Anterior cingulate cortex (tissue), 58 donors: Measurements from ENCODE around the gene ACTL7A.
A peak's percentile ranks its signal among the peaks of the same experiment; 100 is the strongest.

Source experiments
- DNase-seq, 58 donors: peaks; one replicate each; lab custom pipeline; 2025; lab: John Stamatoyannopoulos, UW

ACTL7A gene

DNA sequence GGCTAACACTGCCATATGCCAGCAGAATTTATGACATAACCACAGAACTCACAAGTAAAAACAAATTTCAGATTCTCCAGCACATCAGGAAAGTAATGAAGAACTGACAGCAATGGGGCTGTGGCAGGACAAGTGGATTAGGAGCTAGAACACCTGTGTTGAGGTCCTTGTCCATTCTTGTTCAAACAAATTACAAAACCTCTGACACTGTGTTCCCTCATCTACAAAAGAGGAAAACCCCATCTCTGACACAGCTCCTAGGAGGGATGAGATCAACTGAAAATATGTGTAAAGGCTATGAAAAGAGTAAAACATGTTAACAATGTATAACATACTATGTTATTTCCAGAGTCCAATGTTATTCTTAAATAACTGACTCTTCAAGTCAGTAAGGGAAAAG, 48.3 kb downstream of the ACTL7A start:
- DNase-seq = no peak

DNA sequence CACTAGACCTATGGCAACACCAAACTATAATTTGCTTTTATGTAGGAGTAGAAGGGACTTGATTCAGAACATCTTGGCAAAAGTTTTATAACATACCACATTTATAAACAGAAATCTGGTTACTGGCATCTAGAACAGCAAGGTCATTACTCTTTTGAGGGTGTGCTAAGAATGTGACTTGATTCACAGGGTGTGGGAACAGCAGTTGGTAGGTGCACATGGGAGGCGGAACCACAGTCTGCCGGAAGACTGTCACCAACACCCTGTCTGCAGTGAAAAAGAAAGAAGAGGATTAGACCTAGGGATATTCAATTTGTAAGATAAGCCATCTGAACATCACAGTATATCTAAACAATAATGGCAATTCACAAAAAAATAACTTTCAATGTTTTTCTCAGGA, 48.8 kb downstream of the ACTL7A start:
- DNase-seq = peak in 1 of 58 donors; percentile 6

DNA sequence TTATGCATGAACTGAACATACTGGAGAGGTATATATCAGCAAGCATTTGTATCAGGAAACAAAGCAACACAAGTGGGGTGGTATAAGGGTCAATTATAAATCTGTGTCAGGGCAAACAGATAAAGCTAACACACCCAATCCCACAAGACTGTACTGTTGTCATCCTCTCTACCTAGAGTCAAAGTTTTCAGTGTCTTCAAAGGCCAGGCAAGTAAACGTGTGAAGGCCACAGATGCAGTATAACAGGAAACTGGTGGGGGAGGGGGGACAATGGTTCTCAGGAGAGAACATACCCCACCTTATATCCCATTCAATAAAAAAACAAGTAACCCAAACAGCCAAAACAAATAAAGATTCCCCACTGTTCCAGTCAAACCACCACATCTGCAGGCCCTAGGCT, 49.8 kb downstream of the ACTL7A start:
- no peak for DNase-seq
